Nephron (organoid): Measurements from ENCODE around the gene ADCYAP1R1.

ENCODE experiments used
- H3K27ac Mint-ChIP-seq, 3 experiments: 2 replicates each; pipeline ENCODE4 v1.8.0; 2020; ENCODE audit warnings: mixed read lengths in 3 of 3, mild to moderate bottlenecking in 2 of 3, moderate library complexity in 1 of 3
- H3K27me3 Mint-ChIP-seq: 2 replicates; pipeline ENCODE4 v1.8.0; 2021; ENCODE audit warnings: low read depth, mild to moderate bottlenecking, moderate library complexity, mixed read lengths
- H3K36me3 Mint-ChIP-seq: 2 replicates; pipeline ENCODE4 v1.8.0; 2020; ENCODE audit warnings: low read depth, mixed read lengths
- H3K4me1 Mint-ChIP-seq: 2 replicates; pipeline ENCODE4 v1.8.0; 2020; ENCODE audit warnings: mixed read lengths
- H3K4me3 Mint-ChIP-seq, 3 experiments: 2 replicates each; pipeline ENCODE4 v1.8.0; 2020; ENCODE audit warnings: mild to moderate bottlenecking in 3 of 3, mixed read lengths in 3 of 3, moderate library complexity in 2 of 3
- H3K9me3 Mint-ChIP-seq: 2 replicates; pipeline ENCODE4 v1.8.0; 2020; ENCODE audit warnings: mixed read lengths
- CTCF ChIP-seq, 3 experiments: fragments of 200-600 bp; sonication (generic); IDR thresholded peaks; one replicate each; pipeline ENCODE4 v1.5.0; 2021; ENCODE audit warnings: antibody characterized with exemption in 3 of 3; ENCODE audit not compliant: unreplicated experiment in 3 of 3

The ADCYAP1R1 gene

GRCh38 chr7:31078363-31078990 is 26.4 kb downstream of the ADCYAP1R1 start:
- peaks cover 13% of the 10 kb centered on the region for H3K27me3 Mint-ChIP-seq
- no peak overlapping the region for H3K4me3 Mint-ChIP-seq
- TF ChIP-seq CTCF (IDR thresholded peaks at IDR 0.05; ENCODE audit: unreplicated experiment in 3 of 3) = no peak
- H3K27ac Mint-ChIP-seq = no peak overlapping the region
- H3K36me3 Mint-ChIP-seq = no peaks in the 10 kb centered on the region
- no peaks in the 10 kb centered on the region for H3K9me3 Mint-ChIP-seq
- H3K4me1 Mint-ChIP-seq = peaks cover 15% of the 10 kb centered on the region

GRCh38 chr7:31079126-31079823 is 27.2 kb downstream of the ADCYAP1R1 start:
- Mint-ChIP-seq H3K4me3 (no peak overlapping the region), H3K9me3 (no peaks in the 10 kb centered on the region), H3K27me3 (peaks cover 13% of the 10 kb centered on the region), H3K4me1 (peaks cover 16% of the 10 kb centered on the region), H3K36me3 (no peaks in the 10 kb centered on the region), H3K27ac (peak overlapping the region in 1 of 3 experiments; percentile 28)
- no peak for TF ChIP-seq CTCF (IDR thresholded peaks at IDR 0.05; ENCODE audit: unreplicated experiment in 3 of 3)

- H3K9me3 Mint-ChIP-seq = no peaks in the 10 kb centered on the region
- peaks cover 16% of the 10 kb centered on the region for H3K4me1 Mint-ChIP-seq
- H3K4me3 Mint-ChIP-seq = no peak overlapping the region
- H3K27ac Mint-ChIP-seq = peak overlapping the region in 1 of 3 experiments; percentile 28
- H3K27me3 Mint-ChIP-seq = peaks cover 17% of the 10 kb centered on the region
- no peak for TF ChIP-seq CTCF (IDR thresholded peaks at IDR 0.05; ENCODE audit: unreplicated experiment in 3 of 3)
- no peaks in the 10 kb centered on the region for H3K36me3 Mint-ChIP-seq
Observed at GRCh38 chr7:31079824-31080511, 27.9 kb downstream of the ADCYAP1R1 start.

GRCh38 chr7:31080763-31081162 is 28.7 kb downstream of the ADCYAP1R1 start:
- Mint-ChIP-seq H3K4me3 (no peak overlapping the region), H3K27ac (no peak overlapping the region), H3K36me3 (no peaks in the 10 kb centered on the region), H3K9me3 (no peaks in the 10 kb centered on the region), H3K4me1 (peaks cover 16% of the 10 kb centered on the region), H3K27me3 (peaks cover 14% of the 10 kb centered on the region)
- TF ChIP-seq CTCF (IDR thresholded peaks at IDR 0.05; ENCODE audit: unreplicated experiment in 3 of 3) = no peak

GRCh38 chr7:31082017-31082416 is 29.9 kb downstream of the ADCYAP1R1 start:
- no peaks in the 10 kb centered on the region for H3K36me3 Mint-ChIP-seq
- peaks cover 14% of the 10 kb centered on the region for H3K27me3 Mint-ChIP-seq
- H3K4me1 Mint-ChIP-seq = peaks cover 16% of the 10 kb centered on the region
- H3K9me3 Mint-ChIP-seq = no peaks in the 10 kb centered on the region
- no peak for TF ChIP-seq CTCF (IDR thresholded peaks at IDR 0.05; ENCODE audit: unreplicated experiment in 3 of 3)
- H3K4me3 Mint-ChIP-seq = no peak overlapping the region
- H3K27ac Mint-ChIP-seq = peak overlapping the region; percentile 78 to 96 (median 95)
